Activated gamma-delta T cell (primary cell): ENCODE results near the gene IGF1.

Experiments used
- DNase-seq: peaks from one replicate; lab custom pipeline; 2025; lab: John Stamatoyannopoulos, UW

IGF1 gene

DNA sequence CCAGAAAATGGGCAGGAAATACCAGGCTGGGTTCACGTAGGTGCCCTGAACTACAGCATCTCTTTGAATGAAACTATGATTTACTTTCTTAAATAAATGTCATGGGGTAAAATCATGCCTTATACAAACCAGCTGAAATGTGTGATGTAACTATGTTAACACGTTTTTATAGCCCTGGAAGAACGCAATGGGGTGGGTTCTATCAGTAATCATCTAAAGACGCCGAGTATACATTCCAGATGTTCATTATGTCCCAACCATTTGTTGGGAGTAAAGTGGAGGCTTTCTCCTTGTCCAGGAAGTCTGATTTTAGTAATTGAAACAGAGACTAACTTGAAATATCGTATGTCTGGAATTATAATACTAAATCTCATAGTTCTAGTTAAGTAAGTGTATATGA, 16.2 kb upstream of the IGF1 start:
- DNase-seq: no peak

DNA sequence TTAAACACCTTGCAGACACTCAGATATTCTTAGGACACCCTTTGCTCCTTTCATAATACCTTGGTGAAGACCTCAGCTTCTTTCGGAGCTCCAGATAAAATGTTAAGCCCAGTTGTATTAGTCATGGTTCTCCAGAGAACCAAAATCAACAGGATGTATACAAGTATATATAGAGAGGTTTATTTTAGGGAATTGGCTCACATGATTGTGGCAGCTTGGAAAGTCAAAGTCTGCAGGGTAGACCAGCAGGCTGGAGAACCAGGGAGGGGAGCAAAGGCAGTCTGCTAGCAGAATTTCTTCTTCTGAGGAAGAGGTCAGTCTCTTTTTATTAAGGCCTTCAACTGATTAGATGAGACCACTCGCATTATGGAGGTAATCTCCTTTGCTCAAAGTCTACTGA, 6.9 kb upstream of the IGF1 start:
- DNase-seq: no peak

DNA sequence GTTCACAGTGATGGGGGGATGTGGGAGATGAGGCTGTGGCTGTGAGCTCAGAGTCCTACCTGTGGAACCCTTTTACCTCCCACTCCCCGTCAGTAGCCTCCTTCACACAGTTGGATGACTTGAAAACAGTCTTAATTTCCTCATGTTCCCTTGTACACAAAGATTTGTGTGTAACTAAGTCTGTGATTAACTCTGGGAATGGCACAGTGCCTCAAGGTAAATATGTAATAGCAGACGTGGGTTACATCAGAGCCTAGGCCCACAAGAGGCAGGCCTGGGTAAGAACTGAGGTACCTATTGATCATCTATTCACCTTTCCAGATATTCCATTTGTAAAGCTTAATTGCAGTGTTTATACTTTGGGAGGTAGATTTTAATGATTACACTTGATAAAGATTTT, 5.8 kb upstream of the IGF1 start:
- no peak for DNase-seq

DNA sequence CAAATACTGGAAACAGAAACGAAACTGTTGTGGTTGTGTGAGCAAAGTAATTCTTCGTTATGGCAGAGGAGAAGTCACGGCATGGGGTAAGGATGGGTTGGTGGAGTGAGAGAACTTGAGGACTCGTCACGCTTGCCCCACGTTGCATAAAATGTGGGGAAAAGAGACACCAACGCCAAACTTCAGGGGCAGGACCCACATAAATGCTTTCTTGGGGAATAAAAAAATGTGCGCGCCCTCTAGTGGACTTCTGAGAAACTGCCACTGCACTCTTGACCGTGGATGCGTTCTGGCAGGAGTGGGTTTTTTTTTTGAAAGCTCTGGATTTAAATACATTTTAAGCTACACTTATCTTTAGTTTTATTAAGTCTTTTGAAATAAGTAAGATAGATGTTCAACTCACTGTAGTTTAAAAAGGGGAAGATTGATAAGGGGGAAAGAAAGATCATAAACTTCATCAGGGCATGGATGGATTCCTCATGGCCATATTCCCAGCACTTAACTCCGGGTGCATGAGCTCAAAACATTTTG, 4.1 kb upstream of the IGF1 start:
- no peak for DNase-seq

GRCh38 chr12:102484017-102484416, 3.7 kb upstream of the IGF1 start:
- DNase-seq: no peak

GRCh38 chr12:102483466-102483865, 3.1 kb upstream of the IGF1 start:
- DNase-seq: no peak

DNA sequence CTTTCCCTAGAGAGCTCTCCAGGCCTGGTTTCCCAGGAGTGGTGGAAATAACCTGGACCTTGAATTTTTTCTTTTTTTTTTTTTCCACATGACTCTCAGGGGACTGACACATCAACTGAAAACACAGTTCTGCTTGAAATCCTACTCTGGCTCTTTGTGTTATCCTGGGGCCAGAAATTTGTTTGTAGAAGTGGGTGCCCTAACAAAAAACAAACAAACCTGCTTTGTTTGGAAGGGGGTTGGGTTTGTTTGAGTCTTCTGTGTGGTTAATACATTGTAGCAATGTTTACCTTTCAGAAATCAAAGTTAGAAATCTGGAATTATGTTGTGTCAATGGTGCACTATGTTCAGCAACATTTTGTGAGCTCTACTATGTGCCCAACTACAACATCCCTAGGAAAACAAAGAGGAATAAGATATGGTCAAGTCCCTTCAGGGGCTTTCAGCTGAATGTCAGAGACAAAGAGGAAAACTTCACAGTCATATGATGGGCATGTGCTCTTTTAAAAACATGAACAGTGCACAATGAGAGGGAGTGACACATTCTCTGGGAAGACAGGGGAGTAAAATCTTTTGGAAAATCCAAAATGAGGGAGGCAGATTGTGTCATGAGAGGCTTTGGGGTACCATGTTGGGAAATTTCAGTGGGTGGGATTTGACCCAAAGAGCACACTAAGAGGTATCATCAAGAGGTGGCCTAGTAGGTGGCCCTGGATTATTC, 1.5 kb upstream of the IGF1 start:
- DNase-seq: no peak

- no peak for DNase-seq
These were observed 424 bp downstream of the IGF1 start for GRCh38 chr12:102479939-102480338.

DNA sequence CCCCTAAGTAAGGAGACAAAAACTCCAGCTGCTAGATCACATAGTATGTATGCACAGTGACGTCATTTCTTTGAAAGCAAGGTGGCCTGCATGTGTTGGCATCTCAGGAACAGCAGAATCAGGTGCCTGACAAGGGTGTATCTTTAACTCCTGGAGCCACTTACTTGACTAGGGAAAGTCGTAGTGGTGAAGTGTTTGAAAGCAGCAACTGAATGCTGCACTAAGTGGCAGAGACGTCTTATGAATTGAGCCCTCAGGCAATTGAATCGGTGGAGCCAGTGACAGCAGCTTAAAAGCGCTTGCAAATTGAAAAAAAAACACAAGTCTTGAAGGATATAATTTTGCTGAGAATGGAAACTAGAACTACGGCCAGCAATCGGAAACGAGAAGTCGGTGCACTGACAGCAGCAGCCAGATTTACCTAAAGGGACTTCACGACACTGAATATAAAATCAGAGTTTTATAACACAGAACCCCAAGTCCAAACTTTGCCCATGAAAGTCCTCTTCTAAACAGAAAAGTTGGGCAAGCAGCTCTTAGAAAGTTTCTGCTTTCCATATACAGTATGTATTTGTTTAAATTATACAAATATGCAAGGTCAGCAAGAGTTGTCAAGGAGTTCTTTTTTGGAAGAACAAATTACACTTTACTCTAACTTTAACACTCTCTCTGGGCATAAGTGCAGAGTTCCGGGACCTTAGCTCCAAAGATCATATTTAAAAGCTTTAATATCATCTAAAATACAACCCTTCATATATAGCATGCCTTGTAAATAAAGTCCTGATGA, 1.1 kb downstream of the IGF1 start:
- no peak for DNase-seq

GRCh38 chr12:102478405-102479098, 1.8 kb downstream of the IGF1 start:
- no peak for DNase-seq

- no peak for DNase-seq
These were observed 5.0 kb downstream of the IGF1 start for GRCh38 chr12:102475355-102475754.

DNA sequence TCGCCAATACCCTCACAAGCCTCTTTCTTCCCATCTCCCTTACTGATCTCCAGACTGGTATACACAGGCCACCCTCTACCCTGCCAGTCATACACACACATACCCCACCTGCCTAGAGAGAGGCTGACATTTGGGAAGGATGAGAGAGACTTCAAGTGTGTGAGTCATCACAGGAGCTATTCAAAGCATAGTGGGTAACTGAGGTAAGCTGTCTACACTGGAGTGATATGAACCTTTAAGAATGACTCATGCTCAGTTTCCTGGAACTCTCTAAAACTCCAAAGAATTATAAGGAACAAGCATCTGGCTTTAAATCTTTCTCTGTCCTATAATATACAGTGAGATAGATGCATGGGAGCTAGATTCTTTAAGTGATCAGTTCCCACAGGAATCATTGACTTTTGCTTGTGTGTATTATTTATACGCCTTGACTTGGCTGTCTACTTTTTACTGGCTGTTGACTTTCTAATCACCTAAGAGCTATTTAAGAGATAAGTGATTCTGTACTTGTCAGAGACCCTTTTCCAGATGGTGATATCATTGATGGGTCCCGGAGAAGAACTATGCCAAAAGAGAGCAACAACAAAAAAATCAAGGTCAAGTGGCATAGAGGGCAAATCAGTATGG, 5.8 kb downstream of the IGF1 start:
- no peak for DNase-seq

GRCh38 chr12:102472496-102472895, 7.9 kb downstream of the IGF1 start:
- DNase-seq: no peak

GRCh38 chr12:102471556-102471955, 8.8 kb downstream of the IGF1 start:
- DNase-seq: no peak

GRCh38 chr12:102470945-102471344, 9.4 kb downstream of the IGF1 start:
- DNase-seq: no peak

DNA sequence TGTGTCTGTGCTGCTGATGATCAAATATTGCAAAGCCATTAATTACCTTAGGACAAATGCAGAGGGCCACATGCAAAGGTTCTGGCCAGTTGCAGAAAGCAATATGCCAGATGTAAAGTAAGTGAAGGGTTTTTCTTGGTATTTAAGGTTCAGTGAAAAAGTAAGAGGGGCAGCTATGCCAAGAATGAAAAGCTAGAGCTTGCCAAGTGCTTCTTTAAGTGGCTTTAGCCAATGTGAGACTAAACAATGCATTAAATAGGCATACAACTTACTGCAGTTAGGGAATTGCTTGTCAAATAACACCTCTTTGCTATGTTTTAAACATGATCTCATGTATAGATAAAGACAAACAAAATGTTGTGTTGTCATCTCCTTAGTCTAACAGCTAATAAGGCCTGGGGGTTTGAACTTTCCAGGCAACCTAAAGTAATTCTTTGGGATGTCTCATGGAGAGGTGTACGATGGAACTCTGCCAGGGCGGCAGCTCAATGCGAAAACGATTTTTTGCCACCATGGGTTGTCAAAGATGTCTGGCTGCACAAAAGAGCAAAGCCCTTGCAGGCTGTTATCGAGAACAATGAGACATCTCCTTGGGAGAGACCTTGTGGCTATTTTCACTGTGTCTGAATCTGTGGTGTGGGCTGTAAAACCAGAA, 12.0 kb downstream of the IGF1 start:
- DNase-seq: no peak

DNA sequence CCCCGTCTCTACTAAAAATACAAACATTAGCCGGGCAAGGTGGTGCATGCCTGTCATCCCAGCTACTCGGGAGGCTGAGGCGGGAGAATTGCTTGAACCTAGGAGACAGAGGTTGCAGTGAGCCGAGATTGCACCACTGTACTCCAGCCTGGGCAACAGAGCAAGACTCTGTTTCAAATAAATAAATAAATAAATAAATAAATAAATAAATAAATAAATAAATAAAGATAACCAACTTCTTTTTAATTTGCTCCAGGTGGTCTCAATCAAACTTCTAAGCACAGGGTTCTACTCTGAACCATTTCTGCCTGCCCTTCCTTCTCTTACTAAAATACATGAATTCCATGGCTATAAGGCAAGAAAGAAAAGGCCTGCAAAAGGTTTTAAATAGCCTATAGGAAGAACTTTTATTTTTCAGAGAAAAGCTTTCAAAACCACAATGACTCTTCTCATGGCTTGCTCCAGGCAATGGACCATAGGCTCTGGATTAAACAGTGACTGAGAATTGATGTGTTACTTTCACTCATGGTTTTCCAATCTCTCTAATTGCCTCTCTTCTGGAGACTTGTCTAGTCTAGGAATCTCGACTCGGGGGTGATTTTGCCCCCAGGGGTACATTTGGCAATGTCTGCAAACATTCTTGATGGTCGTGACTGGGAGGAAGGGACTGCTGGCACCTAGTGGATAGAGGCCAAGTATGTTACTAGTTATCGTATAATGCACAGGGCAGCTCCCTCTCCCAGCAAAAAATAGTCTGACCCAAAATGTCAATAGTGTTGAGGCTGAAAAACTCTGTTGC, 14.4 kb downstream of the IGF1 start:
- DNase-seq: no peak

DNA sequence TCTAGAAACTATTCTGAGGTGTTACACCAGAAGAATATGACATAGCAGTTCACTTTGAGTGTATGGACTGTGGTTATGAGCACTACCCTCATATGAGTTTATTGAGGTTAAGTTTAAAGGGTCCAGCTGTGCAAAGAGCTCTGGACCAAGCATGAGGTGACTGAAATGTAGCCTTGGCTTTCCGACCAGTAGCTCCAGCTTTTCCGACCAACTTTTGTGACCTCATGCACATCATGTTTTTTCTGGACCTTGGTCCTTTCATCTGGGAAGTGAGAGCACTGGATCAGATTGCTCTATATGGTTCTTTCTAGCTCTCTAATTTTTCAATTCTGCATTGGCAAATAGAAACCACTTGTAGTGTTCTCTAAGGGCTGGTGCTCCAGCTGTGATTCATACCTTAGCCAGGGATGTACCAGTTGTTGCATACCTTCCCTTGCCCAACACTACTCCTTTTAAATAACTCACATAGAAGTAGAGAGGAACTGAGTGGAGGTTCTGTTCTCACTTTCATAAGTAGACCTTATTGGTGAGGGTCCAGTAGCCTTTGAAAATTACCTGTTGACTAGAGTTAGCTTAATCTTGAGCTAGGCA, 16.6 kb downstream of the IGF1 start:
- no peak for DNase-seq

GRCh38 chr12:102462795-102463465, 17.4 kb downstream of the IGF1 start:
- no peak for DNase-seq

GRCh38 chr12:102462386-102462785, 18.0 kb downstream of the IGF1 start:
- no peak for DNase-seq
